GM12891 (cell line): ENCODE results near the gene TSEN54.

ENCODE experiments used
- POLR2A ChIP-seq: IDR thresholded peaks from 2 replicates; pipeline ENCODE4 v1.6.1; 2011; ENCODE audit warnings: low read depth, low read length, control low read depth
- TAF1 ChIP-seq: IDR thresholded peaks from 2 replicates; pipeline ENCODE4 v1.6.1; 2011; ENCODE audit warnings: low read depth, low read length, control low read depth

- no peak for TF ChIP-seq POLR2A
- TF ChIP-seq TAF1: no peak
Observed at GRCh38 chr17:75506888-75507287, 9.4 kb upstream of the TSEN54 start.
